ENCODE measurements around the gene PAX5.

PAX5 gene

GRCh38 chr9:36848946-36849345 is 185.1 kb downstream of the PAX5 start:
- Histone ChIP-seq H3K9me3 (ENCODE audit: control insufficient read depth, insufficient read depth, low read depth, low read length) (no peaks in the 10 kb centered on the region), H3K36me3 (ENCODE audit: control insufficient read depth in 2 of 2, insufficient read depth in 1 of 2, low read length in 2 of 2) (no peaks in the 10 kb centered on the region), H3K27ac (ENCODE audit: extremely low read depth, low read depth, low read length) (no peak overlapping the region), H3K4me3 (ENCODE audit: low read depth, low read length) (no peak overlapping the region), H3K4me1 (ENCODE audit: control insufficient read depth, insufficient read depth, low read length) (no peaks in the 10 kb centered on the region)
- no peak for TF ChIP-seq ZNF214 (tag by site-specific recombination; IDR thresholded peaks at IDR 0.05; ENCODE audit: borderline replicate concordance)
- TF ChIP-seq ZFP3 (tag by site-specific recombination; IDR thresholded peaks at IDR 0.05; ENCODE audit: low read depth), result no peak
- TF ChIP-seq ZNF274 (IDR thresholded peaks at IDR 0.05; ENCODE audit: low read length), result no peak
- TF ChIP-seq ZNF274 (tag by site-specific recombination; IDR thresholded peaks at IDR 0.05; ENCODE audit: borderline replicate concordance), result no peak
- no peak for TF ChIP-seq ZNF521 (tag by site-specific recombination; IDR thresholded peaks at IDR 0.05)
- no peak for TF ChIP-seq ZNF169 (tag by site-specific recombination; IDR thresholded peaks at IDR 0.05)
- no peak for TF ChIP-seq ZNF670 (tag by site-specific recombination; IDR thresholded peaks at IDR 0.05; ENCODE audit: low read depth)
- no peak for TF ChIP-seq MYNN (tag by site-specific recombination; IDR thresholded peaks at IDR 0.05; ENCODE audit: borderline replicate concordance)
- no peak for TF ChIP-seq ZNF707 (tag by site-specific recombination; IDR thresholded peaks at IDR 0.05)
- no peak for TF ChIP-seq AEBP2 (tag by site-specific recombination; IDR thresholded peaks at IDR 0.05; ENCODE audit: borderline replicate concordance)
- ChIA-PET CTCF (interaction anchor here (0.7 to 1.5 kb wide), 3 partner anchors 16 to 66 kb away, joined by 3 to 4 read pairs (median 3); no protein-coding TSS in a partner anchor), POLR2A (no interaction called here)

- ChIA-PET POLR2A (no interaction called here), CTCF (interaction anchor here (0.6 kb wide), 1 partner anchor 125 kb away, joined by 3 read pairs; no protein-coding TSS in a partner anchor)
- Histone ChIP-seq H3K4me3 (ENCODE audit: low read depth, low read length) (no peak overlapping the region), H3K36me3 (ENCODE audit: control insufficient read depth in 2 of 2, insufficient read depth in 1 of 2, low read length in 2 of 2) (no peaks in the 10 kb centered on the region), H3K27ac (ENCODE audit: extremely low read depth, low read depth, low read length) (no peak overlapping the region), H3K9me3 (ENCODE audit: control insufficient read depth, insufficient read depth, low read depth, low read length) (no peaks in the 10 kb centered on the region), H3K4me1 (ENCODE audit: control insufficient read depth, insufficient read depth, low read length) (no peaks in the 10 kb centered on the region)
- TF ChIP-seq PATZ1 (tag by site-specific recombination; IDR thresholded peaks at IDR 0.05) (peak; percentile 36; the same call in 1 of the 2 replicates), ZFHX2 (tag by site-specific recombination; conservative IDR thresholded peaks at IDR 0.05) (peak; percentile 61), ZBTB44 (tag by site-specific recombination; IDR thresholded peaks at IDR 0.05) (no peak), ZBTB8A (tag by site-specific recombination; IDR thresholded peaks at IDR 0.05) (no peak), ZFP69B (tag by site-specific recombination; IDR thresholded peaks at IDR 0.05) (no peak), EGR2 (tag by site-specific recombination; IDR thresholded peaks at IDR 0.05; ENCODE audit: low read depth) (peak; percentile 69), ZBTB49 (tag by site-specific recombination; IDR thresholded peaks at IDR 0.05; ENCODE audit: low read depth) (no peak), ZNF37A (tag by site-specific recombination; IDR thresholded peaks at IDR 0.05) (no peak), PRDM2 (tag by site-specific recombination; IDR thresholded peaks at IDR 0.05; ENCODE audit: borderline replicate concordance) (no peak), ZNF157 (tag by site-specific recombination; IDR thresholded peaks at IDR 0.05) (no peak)
Observed at GRCh38 chr9:36847781-36848673, 186.0 kb downstream of the PAX5 start.

All from HEK293 (cell line).